A549 (cell line): ENCODE data around the gene RTCB. TPM values are rescaled to one million over a fixed set of nuclear protein-coding genes. Genes with fewer than 3 reads are reported as not detected.

Experiments
- ATAC-seq, 2 experiments: fragments of 200-7000 bp in 1 of 2; fragments of >200 bp in 1 of 2; cut with Nextera tagmentation in 1 of 2; cut with Tn5 transposase in 1 of 2; 3 replicates each; pipeline versions ENCODE4 v1.8.0 to v1.9.1; 2018 to 2020; ENCODE audit warnings: mild to moderate bottlenecking in 1 of 2, moderate library complexity in 1 of 2
- CTCF ChIA-PET: fragments of 300-600 bp; sonication (Branson Sonifier 250); formaldehyde crosslinking; extraction: SDS; loops from one replicate; lab custom pipeline; 2021; ENCODE audit warnings: antibody characterized with exemption, inconsistent platforms; lab: Yijun Ruan, JAX
- POLR2A ChIA-PET: fragments of 350-600 bp; formaldehyde crosslinking; extraction: SDS; loops from one replicate; lab custom pipeline; 2021; ENCODE audit warnings: antibody characterized with exemption, inconsistent platforms; lab: Yijun Ruan, JAX
- DNase-seq, 2 experiments: peaks; one replicate each; pipeline versions ENCODE4 v3.0.0 to v3.0.0-alpha.2; 2011 to 2016; ENCODE audit warnings: low read depth in 1 of 2, low spot score in 1 of 2
- FAIRE-seq: peaks from 2 replicates; lab custom pipeline; 2011; peaks lifted over from hg19 to GRCh38; lab: Jason Lieb, UNC
- H3K27ac ChIP-seq, 2 experiments: fragments of >200 bp; sonication (Bioruptor Twin); formaldehyde crosslinking; 3 replicates each; pipeline ENCODE4 v1.5.1; 2016 to 2017
- H3K4me1 ChIP-seq: fragments of >200 bp; sonication (Bioruptor Twin); formaldehyde crosslinking; 3 replicates; pipeline ENCODE4 v1.6.1; 2016
- H3K4me2 ChIP-seq: fragments of >200 bp; sonication (Bioruptor Twin); formaldehyde crosslinking; 3 replicates; pipeline ENCODE4 v1.6.1; 2016
- H3K4me3 ChIP-seq: fragments of >200 bp; sonication (Bioruptor Twin); formaldehyde crosslinking; 3 replicates; pipeline ENCODE4 v1.5.1; 2016
- H3K9me3 ChIP-seq: fragments of >200 bp; sonication (Bioruptor Twin); formaldehyde crosslinking; 3 replicates; pipeline ENCODE4 v1.6.1; 2016
- CBX2 ChIP-seq: fragments of 200-600 bp; sonication (generic); IDR thresholded peaks from 2 replicates; pipeline ENCODE4 v1.6.1; 2016; ENCODE audit warnings: low read depth, mild to moderate bottlenecking, borderline replicate concordance
- CHD2 ChIP-seq: fragments of 150-350 bp; IDR thresholded peaks from 2 replicates; pipeline ENCODE4 v1.6.1; 2014; ENCODE audit warnings: low read length; ENCODE audit not compliant: partially characterized antibody
- CTCF ChIP-seq: fragments of >200 bp; sonication (Bioruptor Twin); formaldehyde crosslinking; IDR thresholded peaks from 3 replicates; pipeline ENCODE4 v1.5.1; 2016
- E2F6 ChIP-seq: IDR thresholded peaks from 2 replicates; pipeline ENCODE4 v1.6.1; 2012; ENCODE audit warnings: low read depth, borderline replicate concordance
- EHMT2 ChIP-seq: fragments of 200-600 bp; sonication (generic); IDR thresholded peaks from 2 replicates; pipeline ENCODE4 v1.6.1; 2016; ENCODE audit warnings: antibody characterized with exemption, low read depth, mild to moderate bottlenecking, moderate library complexity
- ELK1 ChIP-seq: fragments of 150-350 bp; IDR thresholded peaks from 2 replicates; pipeline ENCODE4 v1.6.1; 2014; ENCODE audit warnings: low read depth, mild to moderate bottlenecking, low read length
- FOSL2 ChIP-seq, 2 experiments: fragments of 450-650 bp in 1 of 2; fragments of >200 bp in 1 of 2; sonication (Bioruptor Twin) in 1 of 2; formaldehyde crosslinking; IDR thresholded peaks; 2 replicates each; pipeline versions ENCODE4 v1.5.0 to v1.6.1; 2016 to 2020; ENCODE audit warnings: mild to moderate bottlenecking in 1 of 2, moderate library complexity in 1 of 2
- GATA3 ChIP-seq: IDR thresholded peaks from 2 replicates; pipeline ENCODE4 v1.6.1; 2012; ENCODE audit warnings: borderline replicate concordance
- HOXA7 ChIP-seq: fragments of 250-450 bp; sonication (Bioruptor Pico); IDR thresholded peaks from 2 replicates; pipeline ENCODE4 v1.5.0; 2020; ENCODE audit warnings: mild to moderate bottlenecking, moderate library complexity
- HOXB13 ChIP-seq: fragments of 250-450 bp; sonication (Bioruptor Pico); IDR thresholded peaks from 2 replicates; pipeline ENCODE4 v1.5.0; 2020; ENCODE audit warnings: low read depth, mild to moderate bottlenecking, moderate library complexity
- HOXB5 ChIP-seq: fragments of 250-450 bp; sonication (Bioruptor Pico); IDR thresholded peaks from 2 replicates; pipeline ENCODE4 v1.5.0; 2020; ENCODE audit warnings: mild to moderate bottlenecking, moderate library complexity
- JUN ChIP-seq, 2 experiments: fragments of >200 bp; sonication (Bioruptor Twin); formaldehyde crosslinking; IDR thresholded peaks; 2 replicates in 1 of 2; 3 replicates in 1 of 2; pipeline ENCODE4 v1.6.1; 2016 to 2017
- MAZ ChIP-seq: fragments of 150-350 bp; IDR thresholded peaks from 2 replicates; pipeline ENCODE4 v1.6.1; 2014; ENCODE audit warnings: antibody characterized with exemption, low read depth, low read length, borderline replicate concordance
- NR3C1 ChIP-seq: fragments of >200 bp; sonication (Bioruptor Twin); formaldehyde crosslinking; IDR thresholded peaks from 3 replicates; pipeline ENCODE4 v1.6.1; 2017
- PHF8 ChIP-seq: fragments of 200-600 bp; sonication (generic); IDR thresholded peaks from 2 replicates; pipeline ENCODE4 v1.6.1; 2016; ENCODE audit warnings: low read depth, mild to moderate bottlenecking, antibody characterized with exemption, moderate library complexity, borderline replicate concordance
- POLR2A ChIP-seq: IDR thresholded peaks from 2 replicates; pipeline ENCODE4 v1.6.1; 2012; ENCODE audit warnings: mild to moderate bottlenecking, low read length
- SREBF2 ChIP-seq: fragments of 450-650 bp; IDR thresholded peaks from 2 replicates; pipeline ENCODE4 v1.6.1; 2014; ENCODE audit warnings: mild to moderate bottlenecking, moderate library complexity
- ZSCAN20 ChIP-seq: fragments of 250-450 bp; sonication (Bioruptor Pico); IDR thresholded peaks from 2 replicates; pipeline ENCODE4 v1.8.0; 2022; ENCODE audit warnings: mild to moderate bottlenecking, moderate library complexity
- WGBS: methylation state at CpG from one replicate; pipeline ENCODE4 v1.1.6; 2017; ENCODE audit errors: missing lambda C conversion rate; 5-methylcytosine and 5-hydroxymethylcytosine counted together
- polyA minus RNA-seq: library from RNA; depleted of rRNA, polyadenylated mRNA; stranded (reverse); fragments of >200 nt; gene quantifications from 2 replicates; pipeline ENCODE4 v1.2.3, GENCODE V29; 2011; rRNA and poly(A)+ RNA removed
- polyA plus RNA-seq, 4 experiments: library from polyadenylated mRNA; depleted of rRNA in 3 of 4; stranded (reverse); fragments of >200 nt; fragmentation: RNase III in 1 of 4; extraction: RNeasy Plus Mini Kit Qiagen cat#74134 plus additional on column Dnase treatment in 1 of 4; gene quantifications; 2 replicates in 3 of 4; 3 replicates in 1 of 4; pipeline ENCODE4 v1.2.3, GENCODE V29; 2011 to 2017
- TF ChIP-seq, protein P1 (sequence below): IDR thresholded peaks from 2 replicates; pipeline ENCODE4 v1.6.1; 2012

RTCB gene
- polyA plus RNA-seq (2011; rRNA removed) (115 and 122 TPM in 2 replicates), polyA plus RNA-seq (2017; fragmentation: RNase III; extraction: RNeasy Plus Mini Kit Qiagen cat#74134 plus additional on column Dnase treatment) (91.3 to 95.7 TPM (median 93.3 TPM) in 3 replicates), polyA minus RNA-seq (81.0 and 82.7 TPM in 2 replicates)
- polyA plus RNA-seq (2012; cell fraction: cytosol; rRNA removed), result 72.9 and 79.3 TPM in 2 replicates
- polyA plus RNA-seq (2012; cell fraction: nucleus; rRNA removed), result 45.6 and 80.8 TPM in 2 replicates

DNA sequence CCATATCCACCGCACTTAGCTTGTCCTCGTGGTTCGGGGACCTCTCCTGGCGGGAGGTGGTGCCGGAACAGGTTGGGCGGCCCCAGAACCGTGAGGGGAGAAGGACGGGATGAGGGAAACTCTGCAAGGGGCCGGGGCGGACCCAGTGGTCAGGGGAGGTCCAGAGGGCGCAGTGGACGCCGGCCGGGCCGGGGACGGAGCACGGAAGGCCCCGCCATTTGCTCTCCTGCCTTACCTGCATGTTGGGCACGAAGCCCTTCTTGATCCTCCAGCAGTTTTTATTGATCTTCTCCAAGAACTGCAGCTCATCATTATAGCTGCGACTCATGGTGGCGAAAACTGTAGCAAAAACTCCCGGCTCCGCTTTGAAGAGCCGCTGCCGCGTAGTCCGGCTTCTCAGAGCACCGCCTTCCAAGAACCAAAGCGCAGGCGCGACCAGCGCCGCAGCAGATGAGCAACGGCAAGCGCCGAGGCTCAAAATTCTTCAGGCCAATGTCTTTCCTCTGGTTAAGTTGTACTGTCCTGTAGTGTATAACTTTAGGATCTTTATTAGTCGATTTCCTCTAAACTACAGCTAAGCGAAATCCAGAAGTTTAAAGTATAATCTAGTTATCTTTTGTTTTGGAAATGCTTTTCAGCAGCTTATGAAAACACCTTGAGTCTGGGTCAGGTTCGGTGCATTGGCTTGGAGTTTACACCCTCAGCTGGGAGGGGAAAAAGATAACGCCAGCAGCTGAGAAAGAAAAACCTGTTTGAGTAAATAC lies at the start of gene RTCB:
RTCB (minus strand) TSS at position 419 of the 764 bp plus-strand sequence; CDS start at position 328, 91 bp downstream.
- no peak for TF ChIP-seq HOXA7
- TF ChIP-seq E2F6, result no peak
- TF ChIP-seq, protein P1, sequence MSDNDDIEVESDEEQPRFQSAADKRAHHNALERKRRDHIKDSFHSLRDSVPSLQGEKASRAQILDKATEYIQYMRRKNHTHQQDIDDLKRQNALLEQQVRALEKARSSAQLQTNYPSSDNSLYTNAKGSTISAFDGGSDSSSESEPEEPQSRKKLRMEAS, result peak; percentile 21; the same call in 1 of the 2 replicates
- no peak for TF ChIP-seq CBX2
- TF ChIP-seq CTCF, result no peak
- 0 out of 5 replicates have a peak, but pooled peaks of 1 of the 2 experiments have one; percentile 34 for TF ChIP-seq JUN (IDR thresholded peaks at IDR 0.05)
- TF ChIP-seq CHD2, result no peak
- TF ChIP-seq POLR2A, result peak; percentile 30; the same call in 1 of the 2 replicates
- TF ChIP-seq HOXB13 (CRISPR knock-in tag), result no peak
- TF ChIP-seq PHF8, result peak; percentile 62
- Histone ChIP-seq H3K9me3 (no peaks in the 10 kb centered on the region), H3K4me3 (peak within 1 kb of the TSS; percentile 74), H3K27ac (peak within 1 kb of the TSS; percentile 78 to 86), H3K4me2 (peak within 1 kb of the TSS; percentile 93), H3K4me1 (peaks cover 7% of the 10 kb centered on the region; the same call in 2 of the 3 replicates)
- no peak for FAIRE-seq
- peak; percentile 56 to 89 for DNase-seq
- ATAC-seq, result peak; percentile 89 to 92
- ChIA-PET CTCF (interaction anchor here (0.9 to 3.4 kb wide), 6 partner anchors 10 to 62 kb away, joined by 3 to 12 read pairs (median 3); no protein-coding TSS in a partner anchor), POLR2A (interaction anchor here (1.6 kb wide), 1 partner anchor 63 kb away, joined by 9 read pairs; the partner anchor contains the start of gene FBXO7)
- 5% methylated on average over 25 of the region's 40 CpGs for WGBS

DNA sequence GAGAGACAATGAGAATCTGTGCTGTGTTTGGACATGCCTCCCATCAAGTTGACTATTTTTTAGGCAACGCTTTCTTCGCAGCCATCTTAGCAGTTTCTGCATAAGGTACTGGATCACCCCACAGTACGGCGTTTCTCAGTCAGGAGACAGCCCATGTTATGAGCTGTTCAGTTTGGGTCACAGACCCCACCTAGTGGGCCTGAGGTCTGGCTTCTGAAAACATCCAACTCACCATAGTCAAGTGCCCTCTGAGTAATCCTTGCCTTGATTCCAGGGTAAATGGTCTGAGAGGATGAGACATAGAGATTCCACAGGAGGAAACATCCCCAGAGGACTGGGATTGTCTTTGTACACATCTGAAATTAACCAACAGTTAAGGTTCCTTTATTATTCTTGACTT lies 45.0 kb upstream of the RTCB start:
- Histone ChIP-seq H3K4me3 (no peak overlapping the region), H3K9me3 (no peaks in the 10 kb centered on the region), H3K4me1 (no peaks in the 10 kb centered on the region), H3K4me2 (no peak overlapping the region), H3K27ac (no peak overlapping the region)
- DNase-seq (no peak), FAIRE-seq (no peak), ATAC-seq (no peak)
- 75% methylated on average over 4 of the region's 4 CpGs for WGBS
- ChIA-PET CTCF (no interaction called here), POLR2A (no interaction called here)
- TF ChIP-seq NR3C1 (no peak), SREBF2 (no peak), HOXB5 (CRISPR knock-in tag) (no peak), GATA3 (no peak), ELK1 (no peak), HOXA7 (no peak), EHMT2 (no peak), ZSCAN20 (no peak), MAZ (no peak), FOSL2 (IDR thresholded peaks at IDR 0.05) (no peak), FOSL2 (CRISPR knock-in tag; IDR thresholded peaks at IDR 0.05) (no peak), E2F6 (no peak)
- TF ChIP-seq, protein P1, result no peak
